ENCODE measurements around the gene ADAM12.

Gene ADAM12

GRCh38 chr10:126021833-126022500 is 366.3 kb downstream of the ADAM12 start:
- DNase-seq (ENCODE audit: low read depth, low spot score) = no peak

- no peak for DNase-seq (ENCODE audit: low read depth, low spot score)
These were observed 370.2 kb downstream of the ADAM12 start for GRCh38 chr10:126017961-126018560.

- no peak for DNase-seq (ENCODE audit: low read depth, low spot score)
These were observed 371.4 kb downstream of the ADAM12 start for GRCh38 chr10:126016882-126017281.

- no peak for DNase-seq (ENCODE audit: low read depth, low spot score)
These were observed 372.0 kb downstream of the ADAM12 start for GRCh38 chr10:126016156-126016805.

- no peak for DNase-seq (ENCODE audit: low read depth, low spot score)
These were observed 372.9 kb downstream of the ADAM12 start for GRCh38 chr10:126015413-126015812.

GRCh38 chr10:126014309-126014708 is 374.0 kb downstream of the ADAM12 start:
- peak; percentile 69 for DNase-seq (ENCODE audit: low read depth, low spot score)

GRCh38 chr10:126013489-126014281 is 374.6 kb downstream of the ADAM12 start:
- DNase-seq (ENCODE audit: low read depth, low spot score) = no peak

- no peak for DNase-seq (ENCODE audit: low read depth, low spot score)
These were observed 375.8 kb downstream of the ADAM12 start for GRCh38 chr10:126012485-126012884.

- DNase-seq (ENCODE audit: low read depth, low spot score) = no peak
These were observed 376.3 kb downstream of the ADAM12 start for GRCh38 chr10:126011995-126012394.

GRCh38 chr10:126009650-126010049 is 378.6 kb downstream of the ADAM12 start:
- peak; percentile 75 for DNase-seq (ENCODE audit: low read depth, low spot score)

- no peak for DNase-seq (ENCODE audit: low read depth, low spot score)
These were observed 381.4 kb downstream of the ADAM12 start for GRCh38 chr10:126006906-126007305.

GRCh38 chr10:126006264-126006663 is 382.0 kb downstream of the ADAM12 start:
- no peak for DNase-seq (ENCODE audit: low read depth, low spot score)

GRCh38 chr10:126004752-126005151 is 383.5 kb downstream of the ADAM12 start:
- no peak for DNase-seq (ENCODE audit: low read depth, low spot score)

GRCh38 chr10:126001576-126001975 is 386.7 kb downstream of the ADAM12 start:
- no peak for DNase-seq (ENCODE audit: low read depth, low spot score)

- no peak for DNase-seq (ENCODE audit: low read depth, low spot score)
These were observed 388.6 kb downstream of the ADAM12 start for GRCh38 chr10:125999694-126000093.

GRCh38 chr10:125997586-125997985 is 390.7 kb downstream of the ADAM12 start:
- DNase-seq (ENCODE audit: low read depth, low spot score) = no peak

GRCh38 chr10:125995726-125996304 is 392.5 kb downstream of the ADAM12 start:
- DNase-seq (ENCODE audit: low read depth, low spot score) = no peak

GRCh38 chr10:125994601-125995000 is 393.7 kb downstream of the ADAM12 start:
- no peak for DNase-seq (ENCODE audit: low read depth, low spot score)

GRCh38 chr10:125992254-125992653 is 396.0 kb downstream of the ADAM12 start:
- DNase-seq (ENCODE audit: low read depth, low spot score) = no peak

GRCh38 chr10:125991392-125991791 is 396.9 kb downstream of the ADAM12 start:
- DNase-seq (ENCODE audit: low read depth, low spot score) = no peak

GRCh38 chr10:125990974-125991373 is 397.3 kb downstream of the ADAM12 start:
- DNase-seq (ENCODE audit: low read depth, low spot score) = no peak

GRCh38 chr10:125989791-125990190 is 398.5 kb downstream of the ADAM12 start:
- DNase-seq (ENCODE audit: low read depth, low spot score) = no peak

All from brain pericyte (primary cell).